OCI-LY1 (cell line): ENCODE results near the gene AKT2.

Experiments
- EZH2 ChIP-seq: fragments of 200-600 bp; sonication (generic), shearing (Covaris generic); IDR thresholded peaks from 2 replicates; pipeline ENCODE4 v1.8.0; 2017; ENCODE audit warnings: borderline replicate concordance, mixed run types, mild to moderate bottlenecking, antibody characterized with exemption, low read length, moderate library complexity, mixed read lengths
- TF ChIP-seq, protein P1 (sequence below): fragments of 200-600 bp; sonication (generic), shearing (Covaris generic); IDR thresholded peaks from 2 replicates; pipeline ENCODE4 v1.5.1; 2017; ENCODE audit warnings: mild to moderate bottlenecking, antibody characterized with exemption, low read length, moderate library complexity, mixed read lengths

- TF ChIP-seq, protein P1, sequence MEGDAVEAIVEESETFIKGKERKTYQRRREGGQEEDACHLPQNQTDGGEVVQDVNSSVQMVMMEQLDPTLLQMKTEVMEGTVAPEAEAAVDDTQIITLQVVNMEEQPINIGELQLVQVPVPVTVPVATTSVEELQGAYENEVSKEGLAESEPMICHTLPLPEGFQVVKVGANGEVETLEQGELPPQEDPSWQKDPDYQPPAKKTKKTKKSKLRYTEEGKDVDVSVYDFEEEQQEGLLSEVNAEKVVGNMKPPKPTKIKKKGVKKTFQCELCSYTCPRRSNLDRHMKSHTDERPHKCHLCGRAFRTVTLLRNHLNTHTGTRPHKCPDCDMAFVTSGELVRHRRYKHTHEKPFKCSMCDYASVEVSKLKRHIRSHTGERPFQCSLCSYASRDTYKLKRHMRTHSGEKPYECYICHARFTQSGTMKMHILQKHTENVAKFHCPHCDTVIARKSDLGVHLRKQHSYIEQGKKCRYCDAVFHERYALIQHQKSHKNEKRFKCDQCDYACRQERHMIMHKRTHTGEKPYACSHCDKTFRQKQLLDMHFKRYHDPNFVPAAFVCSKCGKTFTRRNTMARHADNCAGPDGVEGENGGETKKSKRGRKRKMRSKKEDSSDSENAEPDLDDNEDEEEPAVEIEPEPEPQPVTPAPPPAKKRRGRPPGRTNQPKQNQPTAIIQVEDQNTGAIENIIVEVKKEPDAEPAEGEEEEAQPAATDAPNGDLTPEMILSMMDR: no peak
- no peak for TF ChIP-seq EZH2
Observed at GRCh38 chr19:40210889-40211288, 74.3 kb downstream of the AKT2 start.
